ENCODE data around the gene ASGR2.
"Not testable (repeated sequence)": the region's sequence is repeated elsewhere in the genome, so short reads cannot be mapped to it uniquely, and the experiment has no call there.

The ASGR2 gene

DNA sequence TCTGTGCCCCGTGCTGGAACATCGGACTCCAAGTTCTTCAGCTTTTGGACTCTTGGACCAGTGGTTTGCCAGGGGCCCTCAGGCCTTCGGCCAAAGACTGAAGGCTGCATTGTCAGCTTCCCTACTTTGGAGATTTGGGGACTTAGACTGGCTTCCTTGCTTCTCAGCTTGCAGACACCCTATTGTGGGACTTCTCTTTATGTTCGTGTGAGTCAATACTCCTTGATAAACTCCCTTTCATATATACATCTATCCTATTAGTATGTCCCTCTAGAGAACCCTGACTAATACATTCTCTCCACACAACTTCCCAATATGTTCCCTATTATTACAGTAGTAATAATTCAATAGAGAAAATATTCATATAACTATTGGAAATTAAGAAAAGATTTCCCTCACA, 9.2 kb upstream of the ASGR2 start:
- DNase-seq, result no peak

DNA sequence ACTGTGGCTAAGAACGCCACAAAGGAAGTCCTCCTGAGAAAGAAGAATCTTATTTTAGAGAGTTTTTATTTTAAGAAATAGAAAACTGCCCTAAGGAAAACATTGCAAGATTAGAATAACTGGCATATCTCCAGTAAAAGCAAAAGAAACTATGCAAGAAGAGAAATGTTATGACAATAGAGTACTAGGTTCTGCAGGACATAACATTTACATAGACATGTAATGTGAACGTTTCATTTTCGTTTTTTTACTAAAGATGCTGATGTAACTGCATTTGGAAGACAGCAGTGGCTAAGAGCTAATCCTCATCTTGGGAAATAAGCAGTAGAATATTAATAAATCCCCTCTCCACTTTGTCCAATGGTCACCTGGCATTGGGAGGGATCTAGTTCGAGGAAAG, 7.8 kb upstream of the ASGR2 start:
- no peak for DNase-seq

DNA sequence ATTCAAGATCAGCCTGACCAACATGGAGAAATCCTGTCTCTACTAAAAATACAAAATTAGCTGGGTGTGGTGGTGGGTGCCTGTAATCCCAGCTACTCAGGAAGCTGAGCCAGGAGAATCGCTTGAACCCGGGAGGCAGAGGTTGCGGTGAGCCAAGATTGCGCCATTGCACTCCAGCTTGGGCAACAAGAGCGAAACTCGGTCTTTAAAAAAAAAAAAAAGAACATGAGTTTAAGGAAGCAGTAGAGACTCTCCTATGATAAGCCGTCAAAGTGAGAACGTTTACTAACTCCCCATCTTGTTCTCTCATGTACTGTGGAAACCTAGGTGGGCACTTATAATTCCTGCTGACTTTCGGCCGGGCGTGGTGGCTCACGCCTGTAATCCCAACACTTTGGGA, 6.0 kb upstream of the ASGR2 start:
- not testable (repeated sequence) for DNase-seq

DNA sequence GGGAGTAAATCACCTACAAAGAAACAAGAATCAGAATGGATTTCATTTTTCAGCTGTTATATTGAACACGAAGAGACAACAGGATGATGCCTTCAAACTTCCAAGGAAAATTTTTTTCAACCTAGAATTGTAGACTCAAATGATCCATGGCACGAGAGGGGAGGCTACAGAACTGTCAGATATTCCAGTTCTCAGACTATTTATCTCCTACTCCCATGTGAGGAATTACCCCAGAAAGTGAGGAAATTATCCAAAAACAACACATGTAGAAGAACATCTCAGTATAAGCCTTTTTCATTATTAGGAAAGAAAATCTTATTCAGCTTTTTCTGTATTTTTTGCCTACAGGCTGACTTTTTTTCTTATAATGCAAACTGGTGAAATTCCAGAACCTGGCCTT, 5.5 kb upstream of the ASGR2 start:
- no peak for DNase-seq

DNA sequence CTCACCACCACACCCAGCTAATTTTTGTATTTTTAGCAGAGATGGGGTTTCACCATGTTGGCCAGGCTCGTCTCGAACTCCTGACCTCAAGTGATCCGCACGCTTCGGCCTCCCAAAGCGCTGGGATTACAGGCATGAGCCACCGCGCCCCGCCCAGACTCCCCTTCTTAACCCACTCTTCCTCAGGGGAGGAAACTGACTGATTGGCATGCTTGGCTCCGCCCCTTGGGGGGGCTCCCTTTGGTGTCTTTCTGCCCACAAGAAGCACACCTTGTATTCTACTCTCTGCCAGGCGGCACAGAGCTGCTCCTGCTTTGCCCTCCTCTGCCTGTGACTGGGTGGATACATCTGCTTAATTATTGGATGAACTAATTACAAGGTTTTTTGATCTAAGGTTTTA, 4.7 kb upstream of the ASGR2 start:
- no peak for DNase-seq

DNA sequence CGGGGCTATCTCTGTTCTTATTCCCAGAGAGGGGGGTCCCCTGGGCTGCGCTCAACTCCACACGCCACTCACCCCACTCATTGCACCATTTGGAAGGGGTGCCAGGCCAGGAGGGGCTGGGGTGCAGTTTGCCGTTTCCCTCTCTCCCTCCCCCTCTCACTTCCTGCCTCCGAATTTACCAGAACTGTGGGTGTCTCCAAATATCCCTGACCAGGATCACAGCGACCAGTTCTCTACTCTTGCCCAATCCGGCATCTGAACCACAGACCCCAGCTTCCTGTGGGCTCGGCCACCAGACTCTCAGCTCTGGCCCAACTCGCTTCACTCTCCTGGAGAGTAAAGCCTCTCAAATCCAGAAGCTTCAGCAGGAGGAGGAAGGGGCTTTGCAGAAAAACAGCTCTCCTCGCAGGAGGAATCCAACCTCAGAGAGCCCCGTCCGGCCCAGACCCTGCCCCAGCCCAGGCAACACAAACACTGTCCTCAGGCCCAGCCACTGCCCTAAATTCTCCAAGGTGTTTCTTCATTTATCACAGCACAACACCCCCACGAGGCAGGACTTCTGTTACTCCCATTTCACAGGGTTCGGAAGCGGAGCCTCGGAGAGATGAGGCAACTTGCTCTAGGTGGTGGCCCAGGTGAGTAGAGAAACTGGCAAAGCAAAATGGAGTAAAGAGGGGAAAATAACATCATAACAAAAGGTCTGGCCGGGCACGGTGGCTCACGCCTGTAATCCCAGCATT, 423 bp upstream of the ASGR2 start:
- DNase-seq, result no peak

DNA sequence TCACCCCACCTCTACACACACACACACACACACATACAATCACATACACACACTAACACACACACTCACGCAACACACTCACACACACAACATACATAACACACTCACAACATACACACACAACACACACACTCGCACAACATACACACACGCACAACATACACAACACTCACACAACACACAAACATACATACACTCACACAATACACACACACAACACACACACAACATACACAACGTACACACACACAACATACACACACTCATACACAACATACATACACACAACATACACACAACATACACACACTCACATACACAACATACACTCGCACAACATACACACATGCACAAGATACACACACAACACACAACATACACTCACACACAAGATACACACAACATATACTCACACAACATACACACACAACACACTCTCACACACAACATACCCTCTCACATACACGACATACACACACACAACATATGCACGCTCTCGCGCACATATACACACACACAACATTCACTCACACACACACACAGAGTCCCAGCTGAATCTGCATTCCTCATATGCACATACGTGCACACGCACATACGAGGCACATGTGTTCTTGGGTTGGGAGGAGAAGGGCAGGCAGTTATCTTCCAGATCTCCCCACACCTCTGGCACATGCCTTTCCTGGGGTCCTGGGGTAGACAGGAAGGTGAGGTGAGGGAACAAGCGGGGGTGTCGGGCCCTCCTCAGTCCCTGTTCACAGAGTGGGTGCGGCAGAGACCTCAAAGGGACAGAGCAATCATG, 1.1 kb downstream of the ASGR2 start:
- no peak for DNase-seq

DNA sequence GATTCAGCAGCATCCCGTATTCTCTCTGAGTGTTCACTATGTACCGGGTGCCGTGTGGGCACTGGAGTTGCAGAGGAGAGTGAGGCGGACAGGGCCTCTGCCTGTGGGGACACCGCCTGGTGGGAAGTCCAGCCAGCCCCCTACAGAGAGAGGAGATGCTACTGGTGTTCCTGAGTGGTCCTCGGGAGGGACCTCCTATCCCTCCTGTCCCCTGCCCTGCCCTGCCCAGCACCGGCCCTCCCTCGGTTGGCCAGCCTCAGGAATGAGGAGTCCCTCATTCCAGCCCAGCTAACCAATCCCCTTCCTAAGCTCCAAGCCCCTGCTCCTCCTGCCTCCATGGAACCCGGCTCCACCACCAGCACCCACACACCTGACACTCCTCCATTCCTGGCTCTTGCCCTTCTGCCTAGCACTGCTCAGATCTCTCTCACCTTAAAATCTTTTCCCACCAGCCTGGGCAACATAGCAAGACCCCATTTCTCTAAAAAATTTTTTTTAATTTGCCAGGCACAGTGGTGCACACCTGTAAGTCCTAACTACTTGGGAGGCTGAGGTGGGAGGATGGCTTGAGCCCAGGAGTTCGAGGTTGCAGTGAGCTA, 2.0 kb downstream of the ASGR2 start:
- no peak for DNase-seq

DNA sequence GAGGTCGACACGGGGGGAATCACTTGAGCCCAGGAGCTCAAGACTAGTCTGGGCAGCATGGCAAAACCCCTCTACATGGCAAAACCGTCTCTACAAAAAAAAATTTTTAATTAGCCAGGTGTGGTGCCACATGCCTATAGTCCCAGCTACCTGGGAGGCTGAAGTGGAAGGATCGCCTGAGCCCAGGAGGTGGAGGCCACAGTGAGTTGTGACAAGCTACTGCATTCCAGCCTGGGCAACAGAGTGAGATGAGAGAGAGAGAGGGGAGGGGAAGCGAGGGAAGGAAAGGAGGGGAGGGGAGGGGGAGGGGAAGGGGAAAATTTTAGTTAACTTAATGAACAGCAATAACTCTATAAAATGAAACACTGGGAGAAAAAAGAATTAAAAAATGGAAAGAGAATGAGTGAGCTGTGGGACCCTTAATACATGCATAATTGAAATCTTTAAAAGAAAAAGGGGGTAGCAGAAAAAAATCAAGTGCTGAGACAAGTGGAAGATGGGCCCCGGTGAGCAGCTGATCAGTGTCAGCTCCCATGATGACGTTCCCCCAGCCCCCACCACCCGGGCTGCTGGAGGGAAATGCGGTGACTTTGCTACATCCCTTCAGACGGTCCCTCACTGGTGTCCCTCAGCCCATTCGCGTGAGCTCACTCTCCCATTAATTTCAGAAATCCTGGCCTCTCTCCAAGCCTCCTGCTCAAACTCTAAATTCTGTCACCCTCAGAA, 2.7 kb downstream of the ASGR2 start:
- peak in 1 of 2 experiments; percentile 2 for DNase-seq

DNA sequence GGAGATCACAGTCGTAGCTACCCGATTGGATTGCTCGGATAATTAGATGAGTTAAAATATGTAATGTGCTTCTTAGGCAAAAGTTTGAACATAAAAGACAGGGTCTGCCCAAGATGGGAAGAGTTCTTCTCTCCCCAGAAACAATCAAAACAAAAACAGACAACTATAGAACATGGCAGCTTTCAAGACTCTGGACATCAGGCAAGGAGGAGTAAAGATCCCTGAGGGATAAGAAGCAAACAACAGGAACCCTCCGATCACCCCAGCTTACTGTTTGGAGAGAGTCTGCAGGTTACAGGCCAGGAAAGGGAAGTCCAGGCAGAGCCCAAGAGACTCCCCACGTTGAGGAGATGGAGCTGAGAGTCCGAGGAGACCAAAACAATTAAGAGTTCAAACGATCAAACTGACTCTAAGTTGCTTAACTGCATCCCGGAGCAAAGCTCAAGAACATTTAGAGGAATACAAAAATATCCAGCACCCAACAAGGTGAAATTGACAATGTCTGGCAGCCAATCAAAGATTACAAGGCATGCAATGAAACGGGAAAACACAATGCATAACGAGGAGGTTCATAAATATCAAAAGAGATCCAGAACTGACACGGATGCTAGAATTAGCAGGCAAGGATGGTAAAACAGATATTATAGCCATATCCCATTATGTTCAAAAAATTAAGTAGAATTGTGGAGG, 3.9 kb downstream of the ASGR2 start:
- DNase-seq, result no peak

DNA sequence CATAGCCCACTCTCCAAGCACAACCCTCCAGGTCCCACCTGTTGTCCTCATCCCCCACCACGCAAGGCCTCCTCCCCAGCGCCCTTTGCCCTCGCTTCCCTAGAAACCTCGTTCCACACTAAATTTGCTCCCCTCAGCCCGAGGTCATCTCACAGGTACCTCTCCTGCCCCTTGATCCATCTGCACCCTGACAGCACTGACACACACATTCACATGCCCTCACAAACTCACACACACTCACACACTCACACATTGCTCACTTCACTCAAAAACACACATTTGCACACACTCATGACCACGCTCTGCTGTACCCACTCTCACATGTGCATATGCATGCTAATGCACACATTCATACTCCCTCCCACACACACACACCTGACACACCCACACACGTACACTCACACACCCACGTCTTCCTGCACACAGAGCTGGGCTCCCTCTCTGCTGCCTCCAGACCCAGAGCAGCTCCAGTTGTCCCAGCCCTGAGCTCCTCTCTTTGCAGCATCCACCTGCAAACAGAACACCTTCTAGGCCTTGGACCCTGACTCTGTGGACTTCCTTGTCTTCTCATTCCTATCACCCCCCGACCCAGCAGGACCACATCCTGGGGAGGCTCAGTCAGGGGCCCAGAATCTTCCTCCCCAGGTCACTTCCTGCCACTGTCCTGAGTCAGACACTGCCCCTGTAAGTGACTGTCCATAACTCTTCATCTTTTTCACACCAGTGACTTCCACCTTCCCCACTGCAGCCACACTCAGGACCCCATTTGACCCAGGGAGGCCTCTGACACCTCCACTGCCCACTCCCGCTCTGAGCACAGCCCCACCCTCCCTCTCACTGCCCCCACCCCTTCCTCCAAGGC, 4.9 kb downstream of the ASGR2 start:
- no peak for DNase-seq

DNA sequence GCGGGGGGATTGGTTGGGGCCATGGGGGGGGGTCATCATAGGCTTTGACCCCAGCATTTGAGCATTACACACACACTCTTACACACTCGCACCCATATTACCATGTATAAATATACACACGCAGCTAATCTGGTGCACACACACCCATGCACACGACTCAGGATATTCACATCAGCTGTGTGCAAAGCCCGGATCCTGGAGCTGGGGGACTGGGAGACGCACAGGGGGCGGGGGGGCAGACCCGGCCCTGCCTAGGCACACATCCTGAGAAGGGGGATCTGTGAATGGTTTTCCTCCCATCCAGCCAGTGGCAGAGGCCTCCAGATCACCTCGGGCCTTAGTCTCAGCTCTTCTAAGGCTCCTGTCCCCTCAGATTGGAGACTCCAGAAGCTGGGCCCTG, 5.6 kb downstream of the ASGR2 start:
- no peak for DNase-seq

DNA sequence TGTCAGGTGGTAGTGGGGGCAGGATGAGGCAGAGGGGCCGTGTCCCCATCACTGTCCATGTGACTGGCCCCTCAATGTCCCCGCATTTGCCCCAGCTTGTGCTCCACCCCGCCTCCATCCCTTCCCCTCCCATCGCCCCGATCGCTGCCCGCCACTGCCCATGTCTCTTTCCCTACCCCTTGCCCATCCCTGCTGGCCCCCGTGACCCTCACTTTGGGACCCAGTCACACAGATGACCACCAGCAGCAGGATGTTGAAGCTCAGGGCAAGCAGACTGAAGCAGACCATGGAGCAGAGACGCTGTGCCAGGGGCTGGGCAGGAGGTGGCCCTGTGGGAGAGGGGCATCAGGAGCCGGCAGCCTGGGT, 6.1 kb downstream of the ASGR2 start:
- no peak for DNase-seq

DNA sequence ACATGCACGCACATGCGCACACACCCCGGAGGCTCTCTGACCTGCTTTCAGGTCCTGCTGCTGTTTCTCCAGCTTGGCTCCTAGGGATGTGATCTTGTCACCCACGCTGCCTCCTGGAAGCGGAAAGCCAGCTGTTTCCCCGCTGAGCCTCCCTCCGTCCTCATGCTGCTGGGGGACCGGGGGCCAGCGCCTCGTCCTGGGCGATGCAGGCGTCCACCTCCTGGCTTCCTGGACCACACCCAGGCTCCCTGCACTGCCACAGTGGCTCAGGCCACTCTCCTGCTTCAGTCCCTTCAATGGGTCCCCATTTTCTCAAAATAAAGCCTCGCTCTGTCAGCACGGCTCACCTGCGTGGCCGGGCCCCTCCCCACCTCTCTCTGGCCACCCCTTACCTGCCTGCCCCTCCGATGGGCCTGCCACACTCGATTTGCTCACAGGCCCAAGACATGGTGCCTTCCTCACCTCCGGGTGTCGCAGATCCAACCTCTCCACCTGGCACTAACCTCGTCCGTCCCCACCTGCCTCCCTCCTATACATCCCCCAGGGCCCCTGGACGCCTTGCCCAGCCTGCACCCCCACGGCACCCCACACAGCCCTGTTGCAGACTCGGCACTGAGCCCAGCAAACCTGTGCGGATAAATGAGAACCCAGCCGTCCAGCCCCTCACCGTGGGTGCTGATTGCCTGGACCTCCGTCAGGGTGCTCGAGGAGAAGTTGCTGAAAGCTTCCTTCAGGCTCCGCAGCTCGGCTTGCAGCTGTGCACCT, 6.6 kb downstream of the ASGR2 start:
- DNase-seq, result no peak

DNA sequence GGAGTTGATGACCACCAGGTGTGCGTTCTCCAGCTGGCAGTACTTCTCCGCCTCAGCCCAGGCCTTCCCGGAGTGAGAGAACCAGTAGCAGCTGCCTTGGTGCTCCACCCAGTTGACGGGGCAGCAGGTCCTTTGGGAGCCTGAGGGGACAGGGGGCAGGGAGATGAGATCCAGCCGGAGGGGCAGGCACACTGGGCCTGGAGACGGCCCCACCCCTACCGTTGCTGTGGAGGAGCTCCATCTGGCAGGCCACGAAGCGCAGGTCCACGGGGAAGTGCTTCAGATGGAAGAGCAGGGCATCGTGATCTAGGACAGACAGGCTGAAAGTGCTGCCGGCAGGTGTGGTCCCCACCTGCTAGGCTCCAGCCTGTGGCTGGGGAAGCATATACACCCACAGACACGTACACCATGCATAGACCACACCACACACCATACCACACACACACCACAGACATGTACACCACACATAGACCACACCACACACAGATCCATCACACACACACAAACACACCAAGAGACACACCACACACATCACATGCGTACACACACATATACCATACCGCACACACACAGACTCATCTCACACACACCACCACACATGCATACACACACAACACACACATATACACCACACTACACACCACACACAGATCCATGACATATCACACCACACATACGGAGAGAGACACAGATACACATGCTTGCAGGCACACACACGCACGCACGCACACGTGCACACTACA, 7.4 kb downstream of the ASGR2 start:
- peak; percentile 14 to 52 for DNase-seq

DNA sequence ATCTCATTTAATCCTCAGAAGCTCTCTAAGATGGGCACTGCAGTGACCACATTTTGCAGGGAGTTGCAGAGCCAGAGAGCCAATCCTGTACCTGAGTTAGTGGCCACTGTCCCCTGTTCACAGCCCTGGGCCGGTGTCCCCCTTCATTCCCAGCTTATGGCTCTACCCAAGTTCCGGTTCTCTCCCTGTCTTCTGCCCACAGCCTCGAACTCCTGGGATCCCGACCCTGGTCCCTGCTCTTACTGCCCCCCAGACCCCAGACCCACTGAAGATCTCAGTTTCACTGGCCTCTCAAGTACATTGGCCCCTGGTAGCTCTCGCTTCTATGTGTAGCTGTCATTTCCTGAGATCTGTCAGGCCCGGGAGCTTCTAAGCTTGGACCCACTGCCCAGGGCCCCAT, 12.2 kb downstream of the ASGR2 start:
- no peak for DNase-seq

DNA sequence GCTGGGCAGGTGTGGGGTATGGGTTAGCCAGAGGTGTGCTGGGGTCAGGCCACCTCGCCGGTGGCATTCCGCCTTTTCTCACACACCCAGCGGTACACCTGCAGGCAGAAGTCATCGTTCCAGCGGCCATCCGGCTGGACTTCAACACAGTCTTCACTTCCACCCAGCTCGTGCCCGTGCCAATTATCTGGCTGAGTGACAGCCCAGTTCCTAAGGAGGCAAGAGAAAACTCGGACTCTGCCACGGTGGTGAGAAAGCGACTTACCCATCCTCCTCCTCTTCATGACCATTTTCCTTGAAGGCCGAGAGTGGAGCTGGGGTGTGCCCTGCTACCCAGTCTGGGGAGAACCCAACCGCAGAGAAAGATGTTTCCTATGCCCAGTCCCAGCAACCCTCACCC, 13.1 kb downstream of the ASGR2 start:
- DNase-seq, result no peak

DNA sequence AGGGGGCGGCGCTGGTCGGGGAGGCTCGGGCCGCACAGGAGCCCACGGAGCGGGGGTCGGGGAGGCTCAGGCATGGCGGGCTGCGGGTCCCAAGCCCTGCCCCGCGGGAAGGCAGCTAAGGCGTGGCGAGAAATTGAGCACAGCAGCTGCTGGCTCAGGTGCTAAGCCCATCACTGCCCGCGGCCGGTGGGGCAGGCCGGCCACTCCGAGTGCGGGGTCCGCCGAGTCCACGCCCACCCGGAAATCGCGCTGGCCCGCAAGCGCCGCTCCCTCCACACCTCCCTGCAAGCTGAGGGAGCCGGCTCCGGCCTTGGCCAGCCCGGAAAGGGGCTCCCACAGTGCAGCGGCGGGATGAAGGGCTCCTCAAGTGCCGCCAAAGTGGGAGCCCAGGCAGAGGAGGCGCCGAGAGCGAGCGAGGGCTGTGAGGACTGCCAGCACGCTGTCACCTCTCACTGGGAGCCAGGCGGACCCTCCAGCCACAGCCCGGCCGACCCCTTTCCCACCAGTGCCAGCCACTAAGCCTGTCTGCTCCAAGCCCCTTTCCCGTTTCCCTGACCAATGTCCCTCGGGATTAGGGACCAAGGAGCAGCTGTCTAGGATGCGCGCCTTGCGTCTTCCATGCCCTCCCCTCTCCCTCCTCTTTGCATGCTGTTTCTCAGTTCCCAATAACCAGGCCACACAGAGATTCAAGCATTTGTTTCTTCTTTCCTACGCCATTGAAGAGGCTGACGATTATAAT, 13.8 kb downstream of the ASGR2 start:
- not testable (repeated sequence) for DNase-seq

DNA sequence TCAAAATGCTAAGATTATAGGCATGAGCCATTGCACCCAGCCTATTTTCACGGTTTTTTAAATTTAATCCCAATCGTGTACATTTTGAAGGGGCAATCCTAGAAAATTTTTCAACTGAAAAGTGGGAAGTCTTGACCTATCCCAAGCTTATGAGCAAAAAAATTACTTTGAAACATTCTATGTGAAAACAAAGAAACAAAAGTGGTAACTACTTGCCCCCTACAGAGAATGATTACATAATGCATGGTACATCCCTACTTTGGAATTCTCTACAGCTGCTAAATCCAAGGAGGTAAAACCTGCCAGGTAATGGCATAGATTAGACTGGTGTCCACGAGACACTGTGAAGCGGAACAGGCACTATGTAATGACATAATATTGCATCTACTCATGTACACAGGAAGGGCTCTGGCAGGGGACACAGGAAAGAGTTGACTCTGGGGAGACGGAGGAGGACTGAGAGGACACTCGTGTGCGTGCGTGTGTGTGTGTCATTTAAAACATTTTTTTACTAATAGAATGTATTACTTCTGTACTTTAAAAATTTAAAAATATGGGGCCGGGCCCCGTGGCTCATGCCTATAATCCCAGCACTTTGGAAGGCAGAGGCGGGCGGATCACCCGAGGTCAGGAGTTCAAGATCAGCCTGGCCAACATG, 15.7 kb downstream of the ASGR2 start:
- no peak for DNase-seq
